ENCODE measurements around the gene PTPRN2.

Gene PTPRN2

DNA sequence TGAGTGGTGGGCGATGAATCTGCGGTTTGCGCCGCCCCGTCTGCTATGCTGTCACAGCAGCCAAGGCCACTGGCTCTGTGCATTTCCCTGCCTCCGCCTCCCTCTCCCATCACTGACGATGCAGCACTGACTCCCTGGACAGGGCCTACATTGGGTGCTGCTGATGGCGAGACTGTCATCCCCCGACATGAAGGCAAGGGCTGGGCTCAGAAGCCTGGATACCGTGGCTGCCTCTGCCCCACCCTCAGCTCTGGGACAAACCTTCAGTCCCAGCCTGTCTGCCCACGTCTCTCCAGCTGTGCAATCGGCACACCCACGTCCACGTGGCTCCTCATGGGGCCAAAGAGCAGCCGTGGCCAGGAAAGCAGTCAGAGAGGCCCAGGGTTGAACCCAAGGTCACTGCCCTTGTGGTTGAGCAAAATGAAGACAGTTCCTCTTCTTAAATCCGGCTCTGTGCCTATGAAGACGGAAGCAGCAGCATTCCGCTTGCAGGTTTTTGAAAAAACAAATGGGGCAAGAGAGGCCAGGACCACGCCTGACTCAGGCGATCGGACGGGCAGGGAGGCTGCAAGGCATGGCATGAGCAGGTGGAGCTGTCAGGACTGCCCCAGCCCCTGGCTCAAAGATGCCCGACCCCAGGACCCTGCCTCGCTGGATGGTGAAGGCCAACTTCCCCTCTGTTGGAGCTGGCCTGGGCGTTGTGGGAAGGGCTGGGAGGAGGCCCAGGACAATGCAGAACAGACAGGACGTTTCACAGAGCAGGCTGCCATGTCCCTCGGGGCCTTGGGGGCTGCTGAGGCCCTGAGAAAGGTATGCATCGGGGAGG is 733.3 kb downstream of the PTPRN2 start:
- H3K4me3 ChIP-seq (ENCODE audit: low read depth, low read length): no peak overlapping the region
- in situ Hi-C loops (cut with HindIII; ENCODE audit: low sequenced_read_pairs): no loop called here
- no peak for DNase-seq (ENCODE audit: low read depth)
- TF ChIP-seq, protein P1, sequence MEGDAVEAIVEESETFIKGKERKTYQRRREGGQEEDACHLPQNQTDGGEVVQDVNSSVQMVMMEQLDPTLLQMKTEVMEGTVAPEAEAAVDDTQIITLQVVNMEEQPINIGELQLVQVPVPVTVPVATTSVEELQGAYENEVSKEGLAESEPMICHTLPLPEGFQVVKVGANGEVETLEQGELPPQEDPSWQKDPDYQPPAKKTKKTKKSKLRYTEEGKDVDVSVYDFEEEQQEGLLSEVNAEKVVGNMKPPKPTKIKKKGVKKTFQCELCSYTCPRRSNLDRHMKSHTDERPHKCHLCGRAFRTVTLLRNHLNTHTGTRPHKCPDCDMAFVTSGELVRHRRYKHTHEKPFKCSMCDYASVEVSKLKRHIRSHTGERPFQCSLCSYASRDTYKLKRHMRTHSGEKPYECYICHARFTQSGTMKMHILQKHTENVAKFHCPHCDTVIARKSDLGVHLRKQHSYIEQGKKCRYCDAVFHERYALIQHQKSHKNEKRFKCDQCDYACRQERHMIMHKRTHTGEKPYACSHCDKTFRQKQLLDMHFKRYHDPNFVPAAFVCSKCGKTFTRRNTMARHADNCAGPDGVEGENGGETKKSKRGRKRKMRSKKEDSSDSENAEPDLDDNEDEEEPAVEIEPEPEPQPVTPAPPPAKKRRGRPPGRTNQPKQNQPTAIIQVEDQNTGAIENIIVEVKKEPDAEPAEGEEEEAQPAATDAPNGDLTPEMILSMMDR (IDR thresholded peaks at IDR 0.05; ENCODE audit: low read depth, low read length, missing control alignments): no peak

GRCh38 chr7:157853789-157854065 is 733.9 kb downstream of the PTPRN2 start:
- no peak for DNase-seq (ENCODE audit: low read depth)
- TF ChIP-seq, protein P1 (IDR thresholded peaks at IDR 0.05; ENCODE audit: low read depth, low read length, missing control alignments): no peak
- in situ Hi-C loops (cut with HindIII; ENCODE audit: low sequenced_read_pairs): no loop called here
- H3K4me3 ChIP-seq (ENCODE audit: low read depth, low read length): no peak overlapping the region

- DNase-seq (ENCODE audit: low read depth): no peak
- no peak overlapping the region for H3K4me3 ChIP-seq (ENCODE audit: low read depth, low read length)
- in situ Hi-C loops (cut with HindIII; ENCODE audit: low sequenced_read_pairs): no loop called here
- TF ChIP-seq, protein P1 (IDR thresholded peaks at IDR 0.05; ENCODE audit: low read depth, low read length, missing control alignments): no peak
Measured at GRCh38 chr7:157853076-157853788, 734.4 kb downstream of the PTPRN2 start.

DNA sequence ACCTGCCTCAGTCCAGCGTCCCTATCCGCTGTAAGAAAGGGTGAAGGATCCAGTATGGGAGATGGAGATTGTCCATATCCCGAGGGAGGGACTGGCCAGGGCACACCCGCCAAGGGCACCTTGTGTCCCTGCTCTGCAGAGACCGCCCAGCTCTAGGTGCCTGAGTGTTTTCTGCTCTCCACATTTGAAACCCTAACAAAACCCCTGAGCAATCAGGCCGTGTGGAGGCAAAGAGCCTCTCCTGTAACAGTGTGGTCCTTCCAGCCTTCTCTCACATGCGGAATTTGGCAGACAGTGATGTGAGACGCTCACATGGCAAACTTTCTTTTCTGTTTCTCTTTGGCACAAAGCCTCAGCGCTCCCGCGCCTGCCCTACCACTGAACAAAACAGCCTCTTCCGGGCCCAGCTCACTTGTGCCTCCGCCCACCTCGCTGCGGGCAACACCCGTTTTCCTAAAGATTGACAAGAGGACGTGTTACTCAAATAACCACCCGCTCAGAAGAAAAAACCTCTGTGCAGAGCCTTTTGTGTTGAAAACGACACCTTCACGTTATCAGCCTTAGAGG is 736.0 kb downstream of the PTPRN2 start:
- in situ Hi-C loops (cut with HindIII; ENCODE audit: low sequenced_read_pairs): no loop called here
- TF ChIP-seq, protein P1 (IDR thresholded peaks at IDR 0.05; ENCODE audit: low read depth, low read length, missing control alignments): no peak
- no peak overlapping the region for H3K4me3 ChIP-seq (ENCODE audit: low read depth, low read length)
- DNase-seq (ENCODE audit: low read depth): no peak

- in situ Hi-C loops (cut with HindIII; ENCODE audit: low sequenced_read_pairs): no loop called here
- TF ChIP-seq, protein P1 (IDR thresholded peaks at IDR 0.05; ENCODE audit: low read depth, low read length, missing control alignments): no peak
- no peak for DNase-seq (ENCODE audit: low read depth)
- no peak overlapping the region for H3K4me3 ChIP-seq (ENCODE audit: low read depth, low read length)
Measured at GRCh38 chr7:157850481-157851444, 736.9 kb downstream of the PTPRN2 start.

- TF ChIP-seq, protein P1 (IDR thresholded peaks at IDR 0.05; ENCODE audit: low read depth, low read length, missing control alignments): no peak
- DNase-seq (ENCODE audit: low read depth): no peak
- in situ Hi-C loops (cut with HindIII; ENCODE audit: low sequenced_read_pairs): no loop called here
- H3K4me3 ChIP-seq (ENCODE audit: low read depth, low read length): no peak overlapping the region
Measured at GRCh38 chr7:157849726-157850125, 737.9 kb downstream of the PTPRN2 start.

All from astrocyte of the cerebellum (primary cell).